ENCODE measurements around the gene TNIP2. TPM values are rescaled to one million over a fixed set of nuclear protein-coding genes. Genes with fewer than 3 reads are reported as not detected.

Gene TNIP2
- total and polyA plus RNA-seq, 4 donors = 10.5 to 20.7 (median 13.5) TPM

DNA sequence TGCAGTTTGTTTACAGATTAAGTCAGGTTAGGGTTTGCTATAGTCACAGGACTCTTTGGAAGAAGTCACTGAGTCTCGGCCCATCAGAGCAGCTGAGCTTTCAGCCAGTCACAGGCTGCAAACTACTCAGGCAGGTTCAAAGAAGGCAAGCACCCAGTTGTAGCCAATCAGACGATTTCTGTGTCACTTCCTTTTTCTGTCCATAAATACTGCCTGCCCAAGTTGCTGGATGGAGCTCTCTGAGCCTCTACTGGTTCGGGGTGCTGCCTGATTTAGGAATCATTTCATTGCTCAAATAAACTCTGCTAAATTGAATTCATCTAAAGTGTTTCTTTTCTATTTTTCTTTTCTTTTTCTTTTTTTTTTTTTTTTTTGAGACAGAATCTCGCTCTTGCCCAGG, 29.5 kb upstream of the TNIP2 start:
- 77% methylated on average over 4 of the region's 4 CpGs for WGBS
- TF ChIP-seq YY1 (IDR thresholded peaks at IDR 0.05) (no peak), EGR1 (IDR thresholded peaks at IDR 0.05; ENCODE audit: low read depth in 2 of 2) (no peak), FOXA2 (IDR thresholded peaks at IDR 0.05) (no peak), SP1 (IDR thresholded peaks at IDR 0.05) (no peak)
- DNase-seq (ENCODE audit: low spot score) = no peak
- Histone ChIP-seq H3K27me3 (ENCODE audit: control insufficient read depth in 4 of 4, insufficient read depth in 4 of 4, low read length in 3 of 4) (no peaks in the 10 kb centered on the region), H3K27ac (ENCODE audit: low read depth in 1 of 2, low read length in 2 of 2) (no peak overlapping the region), H3K4me3 (ENCODE audit: low read depth in 1 of 3, low read length in 3 of 3) (no peak overlapping the region), H3K9ac (ENCODE audit: low read depth in 1 of 2, low read length in 2 of 2) (no peak overlapping the region), H3K9me3 (ENCODE audit: control insufficient read depth in 4 of 4, low read length in 3 of 4) (peaks cover 0 to 2% (median 0%) of the 10 kb centered on the region in 4 donors), H3K36me3 (ENCODE audit: control insufficient read depth in 4 of 4, insufficient read depth in 3 of 4, low read depth in 1 of 4, low read length in 3 of 4) (no peaks in the 10 kb centered on the region), H3K4me1 (ENCODE audit: control insufficient read depth in 4 of 4, insufficient read depth in 4 of 4, low read length in 3 of 4) (peaks cover 12 to 24% (median 17%) of the 10 kb centered on the region in 4 donors)

DNA sequence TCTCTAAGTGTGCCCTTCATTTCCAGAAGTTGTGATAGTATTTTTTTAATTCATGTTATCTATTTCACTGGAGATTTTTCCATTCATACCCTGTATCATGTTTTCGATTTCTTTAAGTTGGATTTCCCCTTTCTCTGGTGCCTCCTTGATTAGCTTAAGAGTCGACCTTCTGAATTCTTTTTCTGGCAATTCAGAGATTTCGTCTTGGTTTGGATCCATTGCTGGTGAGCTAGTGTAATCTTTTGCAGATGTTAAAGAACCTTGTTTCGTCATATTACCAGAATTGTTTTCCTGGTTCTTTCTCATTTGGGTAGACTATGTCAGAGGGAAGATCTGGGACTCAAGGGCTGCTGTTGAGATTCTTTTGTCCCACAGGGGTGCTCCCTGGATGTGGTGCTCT, 27.7 kb upstream of the TNIP2 start:
- TF ChIP-seq JUND (IDR thresholded peaks at IDR 0.05) = no peak
- TF ChIP-seq, protein P1, sequence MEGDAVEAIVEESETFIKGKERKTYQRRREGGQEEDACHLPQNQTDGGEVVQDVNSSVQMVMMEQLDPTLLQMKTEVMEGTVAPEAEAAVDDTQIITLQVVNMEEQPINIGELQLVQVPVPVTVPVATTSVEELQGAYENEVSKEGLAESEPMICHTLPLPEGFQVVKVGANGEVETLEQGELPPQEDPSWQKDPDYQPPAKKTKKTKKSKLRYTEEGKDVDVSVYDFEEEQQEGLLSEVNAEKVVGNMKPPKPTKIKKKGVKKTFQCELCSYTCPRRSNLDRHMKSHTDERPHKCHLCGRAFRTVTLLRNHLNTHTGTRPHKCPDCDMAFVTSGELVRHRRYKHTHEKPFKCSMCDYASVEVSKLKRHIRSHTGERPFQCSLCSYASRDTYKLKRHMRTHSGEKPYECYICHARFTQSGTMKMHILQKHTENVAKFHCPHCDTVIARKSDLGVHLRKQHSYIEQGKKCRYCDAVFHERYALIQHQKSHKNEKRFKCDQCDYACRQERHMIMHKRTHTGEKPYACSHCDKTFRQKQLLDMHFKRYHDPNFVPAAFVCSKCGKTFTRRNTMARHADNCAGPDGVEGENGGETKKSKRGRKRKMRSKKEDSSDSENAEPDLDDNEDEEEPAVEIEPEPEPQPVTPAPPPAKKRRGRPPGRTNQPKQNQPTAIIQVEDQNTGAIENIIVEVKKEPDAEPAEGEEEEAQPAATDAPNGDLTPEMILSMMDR (IDR thresholded peaks at IDR 0.05; ENCODE audit: low read depth, low read length, missing input control) = no peak
- TF ChIP-seq, protein P2, sequence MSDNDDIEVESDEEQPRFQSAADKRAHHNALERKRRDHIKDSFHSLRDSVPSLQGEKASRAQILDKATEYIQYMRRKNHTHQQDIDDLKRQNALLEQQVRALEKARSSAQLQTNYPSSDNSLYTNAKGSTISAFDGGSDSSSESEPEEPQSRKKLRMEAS (IDR thresholded peaks at IDR 0.05) = no peak
- TF ChIP-seq, protein P3, sequence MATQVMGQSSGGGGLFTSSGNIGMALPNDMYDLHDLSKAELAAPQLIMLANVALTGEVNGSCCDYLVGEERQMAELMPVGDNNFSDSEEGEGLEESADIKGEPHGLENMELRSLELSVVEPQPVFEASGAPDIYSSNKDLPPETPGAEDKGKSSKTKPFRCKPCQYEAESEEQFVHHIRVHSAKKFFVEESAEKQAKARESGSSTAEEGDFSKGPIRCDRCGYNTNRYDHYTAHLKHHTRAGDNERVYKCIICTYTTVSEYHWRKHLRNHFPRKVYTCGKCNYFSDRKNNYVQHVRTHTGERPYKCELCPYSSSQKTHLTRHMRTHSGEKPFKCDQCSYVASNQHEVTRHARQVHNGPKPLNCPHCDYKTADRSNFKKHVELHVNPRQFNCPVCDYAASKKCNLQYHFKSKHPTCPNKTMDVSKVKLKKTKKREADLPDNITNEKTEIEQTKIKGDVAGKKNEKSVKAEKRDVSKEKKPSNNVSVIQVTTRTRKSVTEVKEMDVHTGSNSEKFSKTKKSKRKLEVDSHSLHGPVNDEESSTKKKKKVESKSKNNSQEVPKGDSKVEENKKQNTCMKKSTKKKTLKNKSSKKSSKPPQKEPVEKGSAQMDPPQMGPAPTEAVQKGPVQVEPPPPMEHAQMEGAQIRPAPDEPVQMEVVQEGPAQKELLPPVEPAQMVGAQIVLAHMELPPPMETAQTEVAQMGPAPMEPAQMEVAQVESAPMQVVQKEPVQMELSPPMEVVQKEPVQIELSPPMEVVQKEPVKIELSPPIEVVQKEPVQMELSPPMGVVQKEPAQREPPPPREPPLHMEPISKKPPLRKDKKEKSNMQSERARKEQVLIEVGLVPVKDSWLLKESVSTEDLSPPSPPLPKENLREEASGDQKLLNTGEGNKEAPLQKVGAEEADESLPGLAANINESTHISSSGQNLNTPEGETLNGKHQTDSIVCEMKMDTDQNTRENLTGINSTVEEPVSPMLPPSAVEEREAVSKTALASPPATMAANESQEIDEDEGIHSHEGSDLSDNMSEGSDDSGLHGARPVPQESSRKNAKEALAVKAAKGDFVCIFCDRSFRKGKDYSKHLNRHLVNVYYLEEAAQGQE (IDR thresholded peaks at IDR 0.05) = no peak
- TF ChIP-seq HNF4A (conservative IDR thresholded peaks at IDR 0.05) = no peak
- no peak for TF ChIP-seq RXRA (IDR thresholded peaks at IDR 0.05)
- no peak for TF ChIP-seq HNF4G (IDR thresholded peaks at IDR 0.05)
- no peak for TF ChIP-seq SP1 (IDR thresholded peaks at IDR 0.05)
- TF ChIP-seq YY1 (IDR thresholded peaks at IDR 0.05) = no peak
- no peak for TF ChIP-seq TAF1 (conservative IDR thresholded peaks at IDR 0.05)
- no peak for TF ChIP-seq GABPA (IDR thresholded peaks at IDR 0.05 in 1 of 2, conservative IDR thresholded peaks at IDR 0.05 in 1 of 2)
- TF ChIP-seq, protein P4, sequence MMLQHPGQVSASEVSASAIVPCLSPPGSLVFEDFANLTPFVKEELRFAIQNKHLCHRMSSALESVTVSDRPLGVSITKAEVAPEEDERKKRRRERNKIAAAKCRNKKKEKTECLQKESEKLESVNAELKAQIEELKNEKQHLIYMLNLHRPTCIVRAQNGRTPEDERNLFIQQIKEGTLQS (IDR thresholded peaks at IDR 0.05) = no peak
- no peak for TF ChIP-seq RAD21 (IDR thresholded peaks at IDR 0.05)
- no peak for TF ChIP-seq EGR1 (IDR thresholded peaks at IDR 0.05; ENCODE audit: low read depth in 2 of 2)
- no peak for TF ChIP-seq FOXA1 (IDR thresholded peaks at IDR 0.05)
- TF ChIP-seq, protein P5, sequence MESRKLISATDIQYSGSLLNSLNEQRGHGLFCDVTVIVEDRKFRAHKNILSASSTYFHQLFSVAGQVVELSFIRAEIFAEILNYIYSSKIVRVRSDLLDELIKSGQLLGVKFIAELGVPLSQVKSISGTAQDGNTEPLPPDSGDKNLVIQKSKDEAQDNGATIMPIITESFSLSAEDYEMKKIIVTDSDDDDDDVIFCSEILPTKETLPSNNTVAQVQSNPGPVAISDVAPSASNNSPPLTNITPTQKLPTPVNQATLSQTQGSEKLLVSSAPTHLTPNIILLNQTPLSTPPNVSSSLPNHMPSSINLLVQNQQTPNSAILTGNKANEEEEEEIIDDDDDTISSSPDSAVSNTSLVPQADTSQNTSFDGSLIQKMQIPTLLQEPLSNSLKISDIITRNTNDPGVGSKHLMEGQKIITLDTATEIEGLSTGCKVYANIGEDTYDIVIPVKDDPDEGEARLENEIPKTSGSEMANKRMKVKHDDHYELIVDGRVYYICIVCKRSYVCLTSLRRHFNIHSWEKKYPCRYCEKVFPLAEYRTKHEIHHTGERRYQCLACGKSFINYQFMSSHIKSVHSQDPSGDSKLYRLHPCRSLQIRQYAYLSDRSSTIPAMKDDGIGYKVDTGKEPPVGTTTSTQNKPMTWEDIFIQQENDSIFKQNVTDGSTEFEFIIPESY (IDR thresholded peaks at IDR 0.05) = no peak
- TF ChIP-seq FOXA2 (IDR thresholded peaks at IDR 0.05) = no peak
- no peak for TF ChIP-seq NR2F2 (IDR thresholded peaks at IDR 0.05)
- Histone ChIP-seq H3K27ac (ENCODE audit: low read depth in 1 of 2, low read length in 2 of 2) (no peak overlapping the region), H3K4me3 (ENCODE audit: low read depth in 1 of 3, low read length in 3 of 3) (no peak overlapping the region), H3K27me3 (ENCODE audit: control insufficient read depth in 4 of 4, insufficient read depth in 4 of 4, low read length in 3 of 4) (no peaks in the 10 kb centered on the region), H3K9me3 (ENCODE audit: control insufficient read depth in 4 of 4, low read length in 3 of 4) (peaks cover 0 to 2% (median 0%) of the 10 kb centered on the region in 4 donors), H3K9ac (ENCODE audit: low read depth in 1 of 2, low read length in 2 of 2) (no peak overlapping the region), H3K4me1 (ENCODE audit: control insufficient read depth in 4 of 4, insufficient read depth in 4 of 4, low read length in 3 of 4) (peaks cover 2 to 11% (median 9%) of the 10 kb centered on the region in 4 donors), H3K36me3 (ENCODE audit: control insufficient read depth in 4 of 4, insufficient read depth in 3 of 4, low read depth in 1 of 4, low read length in 3 of 4) (no peaks in the 10 kb centered on the region)
- DNase-seq (ENCODE audit: low spot score) = no peak
- 96% methylated on average over 4 of the region's 4 CpGs for WGBS
